Gastroesophageal sphincter (tissue), 4 donors: Measurements from ENCODE around the gene SYTL5. TPM values are rescaled to one million over a fixed set of nuclear protein-coding genes. Genes with fewer than 3 reads are reported as not detected.

ENCODE experiments used
- ATAC-seq: fragments of 150-250 bp; one replicate; pipeline ENCODE4 v1.9.1; 2016; ENCODE audit warnings: mild to moderate bottlenecking, moderate library complexity
- H3K27ac ChIP-seq, 4 donors: fragments of 200-600 bp; sonication (generic) in 3 of 4; 1 replicate in 3 of 4; 2 replicates in 1 of 4; pipeline ENCODE4 v1.5.1; 2016 to 2019
- H3K27me3 ChIP-seq: fragments of 200-600 bp; sonication (generic); one replicate; pipeline ENCODE4 v1.5.1; 2019
- H3K36me3 ChIP-seq, 2 donors: fragments of 200-600 bp; sonication (generic); one replicate each; pipeline ENCODE4 v1.5.1; 2019; ENCODE audit warnings: control low read depth in 1 of 2
- H3K4me1 ChIP-seq, 3 donors: fragments of 200-600 bp; sonication (generic); 1 replicate in 2 of 3; 2 replicates in 1 of 3; pipeline ENCODE4 v1.5.1; 2016 to 2019; ENCODE audit warnings: control low read depth in 2 of 3
- H3K4me3 ChIP-seq, 2 donors: fragments of 200-600 bp; sonication (generic); one replicate each; pipeline ENCODE4 v1.5.1; 2019; ENCODE audit warnings: mild to moderate bottlenecking in 1 of 2, moderate library complexity in 1 of 2
- H3K9me3 ChIP-seq, 3 donors: fragments of 200-600 bp; sonication (generic); one replicate each; pipeline ENCODE4 v1.5.1; 2017 to 2019; ENCODE audit warnings: control low read depth in 2 of 3
- CTCF ChIP-seq, 4 experiments: fragments of 200-600 bp in 2 of 4; fragments of 450-650 bp in 2 of 4; sonication (generic) in 1 of 4; IDR thresholded peaks; one replicate each; pipeline ENCODE4 v1.5.1; 2017 to 2019; ENCODE audit warnings: antibody characterized with exemption in 4 of 4, mild to moderate bottlenecking in 2 of 4, moderate library complexity in 2 of 4
- EP300 ChIP-seq: sonication (generic); formaldehyde crosslinking; IDR thresholded peaks from one replicate; pipeline ENCODE4 v1.6.1; 2017; ENCODE audit warnings: antibody characterized with exemption, mild to moderate bottlenecking
- POLR2A ChIP-seq, 2 donors: fragments of 450-650 bp; IDR thresholded peaks; one replicate each; pipeline ENCODE4 v1.6.1; 2017; ENCODE audit warnings: antibody characterized with exemption in 2 of 2, mild to moderate bottlenecking in 2 of 2, moderate library complexity in 1 of 2
- POLR2AphosphoS5 ChIP-seq: sonication (generic); formaldehyde crosslinking; IDR thresholded peaks from one replicate; pipeline ENCODE4 v1.6.1; 2017; ENCODE audit warnings: antibody characterized with exemption
- WGBS, 2 donors: methylation state at CpG; one replicate each; pipeline ENCODE4 v1.1.5; 2018; ENCODE audit warnings: low coverage in 1 of 2; 5-methylcytosine and 5-hydroxymethylcytosine counted together
- total RNA-seq, 4 donors: library from RNA; depleted of rRNA; stranded (reverse); fragments of >200 nt; gene quantifications; one replicate each; pipeline ENCODE4 v1.1.0, GENCODE V29; 2016

The SYTL5 gene
- total RNA-seq, 4 donors from 2014 or later = 0.08 to 1.3 (median 0.13) TPM; not detected in 1

GRCh38 chrX:38099688-38100087, 93.3 kb downstream of the SYTL5 start:
- H3K9me3 ChIP-seq = no peaks in the 10 kb centered on the region
- no peak overlapping the region for H3K27ac ChIP-seq
- H3K4me3 ChIP-seq = no peak overlapping the region
- no peak for ATAC-seq
- no peaks in the 10 kb centered on the region for H3K4me1 ChIP-seq
- TF ChIP-seq POLR2AphosphoS5 (no peak), POLR2A (IDR thresholded peaks at IDR 0.05) (no peak), EP300 (no peak), CTCF (IDR thresholded peaks at IDR 0.05) (no peak)
- no peaks in the 10 kb centered on the region for H3K36me3 ChIP-seq
- no peaks in the 10 kb centered on the region for H3K27me3 ChIP-seq

- no peaks in the 10 kb centered on the region for H3K4me1 ChIP-seq
- no peak for ATAC-seq
- H3K27ac ChIP-seq = no peak overlapping the region
- H3K9me3 ChIP-seq = no peaks in the 10 kb centered on the region
- TF ChIP-seq CTCF (IDR thresholded peaks at IDR 0.05) (no peak), POLR2AphosphoS5 (no peak), EP300 (no peak), POLR2A (IDR thresholded peaks at IDR 0.05) (no peak)
- H3K27me3 ChIP-seq = no peaks in the 10 kb centered on the region
- H3K4me3 ChIP-seq = no peak overlapping the region
- H3K36me3 ChIP-seq = no peaks in the 10 kb centered on the region
- 27 to 34% methylated on average over 2 of the region's 2 CpGs for WGBS, 2 donors
Measured at GRCh38 chrX:38102240-38102639, 95.9 kb downstream of the SYTL5 start.

- Histone ChIP-seq H3K27ac (no peak overlapping the region), H3K4me3 (no peak overlapping the region), H3K27me3 (no peaks in the 10 kb centered on the region), H3K36me3 (no peaks in the 10 kb centered on the region), H3K9me3 (no peaks in the 10 kb centered on the region), H3K4me1 (no peaks in the 10 kb centered on the region)
- WGBS, 2 donors = 43 to 100% methylated on average over 1 of the region's 1 CpG
- TF ChIP-seq CTCF (IDR thresholded peaks at IDR 0.05) = no peak
- TF ChIP-seq EP300 = no peak
- no peak for TF ChIP-seq POLR2A (IDR thresholded peaks at IDR 0.05)
- TF ChIP-seq POLR2AphosphoS5 = no peak
- no peak for ATAC-seq
Measured at GRCh38 chrX:38102875-38103274, 96.5 kb downstream of the SYTL5 start.

GRCh38 chrX:38103857-38104812, 97.8 kb downstream of the SYTL5 start:
- Histone ChIP-seq H3K36me3 (no peaks in the 10 kb centered on the region), H3K4me3 (no peak overlapping the region), H3K4me1 (no peaks in the 10 kb centered on the region), H3K9me3 (no peaks in the 10 kb centered on the region), H3K27ac (no peak overlapping the region), H3K27me3 (no peaks in the 10 kb centered on the region)
- WGBS, 2 donors = 69 to 75% methylated on average over 1 to 3 of the region's 5 CpGs
- ATAC-seq = no peak
- TF ChIP-seq EP300 (no peak), POLR2A (IDR thresholded peaks at IDR 0.05) (no peak), POLR2AphosphoS5 (no peak), CTCF (IDR thresholded peaks at IDR 0.05) (no peak)

- 92% methylated on average over 6 of the region's 6 CpGs; no CpG with 5 or more reads in 1 of the 2 donors for WGBS, 2 donors
- TF ChIP-seq CTCF (IDR thresholded peaks at IDR 0.05) (no peak), EP300 (no peak), POLR2AphosphoS5 (no peak), POLR2A (IDR thresholded peaks at IDR 0.05) (no peak)
- no peak overlapping the region for H3K4me3 ChIP-seq
- no peak overlapping the region for H3K27ac ChIP-seq
- no peaks in the 10 kb centered on the region for H3K9me3 ChIP-seq
- no peaks in the 10 kb centered on the region for H3K4me1 ChIP-seq
- H3K36me3 ChIP-seq = no peaks in the 10 kb centered on the region
- ATAC-seq = no peak
- H3K27me3 ChIP-seq = no peaks in the 10 kb centered on the region
Measured at GRCh38 chrX:38105216-38105725, 98.9 kb downstream of the SYTL5 start.
